ENCODE measurements around the gene IGFBP6.
A peak's percentile ranks its signal among the peaks of the same experiment; 100 is the strongest.

The IGFBP6 gene

DNA sequence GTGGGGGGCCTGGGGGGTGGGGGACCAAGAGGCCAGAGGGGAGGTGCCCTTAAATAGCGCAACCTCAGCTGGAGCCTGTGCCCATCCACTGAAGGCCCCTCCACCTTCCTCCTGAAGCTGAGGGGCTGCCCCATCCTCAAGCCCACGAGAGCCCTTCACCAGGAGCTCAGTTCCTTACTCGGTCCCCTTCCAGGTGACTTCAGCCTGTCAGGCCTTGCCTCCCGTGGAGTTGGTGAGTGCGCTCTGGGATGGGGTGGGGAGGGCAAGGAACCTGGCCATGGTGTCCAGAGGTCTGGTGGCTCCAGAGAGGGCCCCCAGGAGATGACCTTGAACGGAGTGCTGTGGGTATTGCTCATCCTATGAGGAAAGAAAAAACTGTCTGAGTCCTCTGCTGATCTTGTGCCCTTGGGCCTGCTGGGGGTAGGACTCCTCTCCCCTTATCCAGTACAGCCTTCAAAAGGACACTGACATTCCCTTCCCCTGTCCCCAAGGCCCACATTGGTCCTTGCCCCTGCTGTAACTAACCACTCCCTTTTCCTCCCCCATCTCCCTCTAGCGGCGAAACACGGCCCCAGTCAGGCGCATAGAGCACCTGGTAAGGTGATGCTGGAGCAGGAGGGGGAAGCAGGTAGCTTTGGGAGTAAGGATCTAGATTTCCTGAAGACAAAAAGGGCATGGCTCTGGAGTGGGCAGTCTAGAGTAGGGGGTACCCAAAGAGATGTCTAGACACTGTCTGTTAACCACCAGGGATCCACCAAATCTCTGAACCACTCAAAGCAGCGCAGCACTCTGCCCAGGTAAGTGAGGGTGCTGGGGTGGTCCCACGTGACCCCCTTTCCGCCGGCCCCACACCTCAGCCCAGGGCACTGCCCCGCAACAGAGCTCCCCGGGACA, 44.0 kb upstream of the IGFBP6 start:
- no peaks in the 10 kb centered on the region for H3K36me3 ChIP-seq (ENCODE audit: control insufficient read depth, insufficient read depth, low read length)
- peaks cover 20% of the 10 kb centered on the region for H3K4me1 ChIP-seq (ENCODE audit: control insufficient read depth, insufficient read depth, low read length)
- WGBS (ENCODE audit: insufficient coverage, insufficient read length): no CpG with 5 or more reads among the region's 16 CpGs
- no peak for DNase-seq (ENCODE audit: low read depth, low spot score)
- no peaks in the 10 kb centered on the region for H3K9me3 ChIP-seq (ENCODE audit: control insufficient read depth, insufficient read depth, low read length)
- H3K4me3 ChIP-seq (ENCODE audit: low read length): peak overlapping the region; percentile 68; the same call in 1 of the 2 replicates
- no peaks in the 10 kb centered on the region for H3K27me3 ChIP-seq (ENCODE audit: control insufficient read depth, insufficient read depth, low read length)
- no peak overlapping the region for H3K27ac ChIP-seq (ENCODE audit: low read length)

DNA sequence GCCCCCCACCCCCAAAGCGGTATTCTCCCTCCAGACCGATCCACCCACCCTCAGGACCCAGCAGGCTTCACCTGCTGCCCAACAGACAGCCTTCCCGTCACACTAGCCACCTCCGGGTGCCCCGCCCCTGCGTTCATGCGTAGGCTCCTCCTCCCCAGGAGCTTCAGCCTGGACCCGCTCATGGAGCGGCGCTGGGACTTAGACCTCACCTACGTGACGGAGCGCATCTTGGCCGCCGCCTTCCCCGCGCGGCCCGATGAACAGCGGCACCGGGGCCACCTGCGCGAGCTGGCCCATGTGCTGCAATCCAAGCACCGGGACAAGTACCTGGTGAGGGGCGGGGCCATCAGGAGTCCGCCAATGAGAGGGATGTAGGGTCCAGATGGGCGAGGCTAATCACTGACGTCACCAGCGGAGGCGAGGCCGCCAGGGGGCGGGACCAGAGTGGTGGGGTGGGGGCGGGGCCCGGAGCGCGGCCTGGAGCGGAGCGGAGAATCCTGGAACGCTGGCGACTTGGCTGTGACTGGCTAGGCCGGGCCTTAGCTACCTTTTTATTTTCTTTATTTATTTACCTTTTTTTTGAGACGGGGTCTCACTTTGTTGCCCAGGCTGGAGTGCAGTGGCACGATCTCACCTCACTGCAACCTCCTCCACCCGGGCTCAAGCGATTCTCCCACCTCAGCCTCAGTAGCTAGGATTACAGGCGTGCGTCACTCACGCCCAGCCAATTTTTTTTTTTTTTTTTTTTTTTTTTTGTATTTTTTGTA, 43.2 kb upstream of the IGFBP6 start:
- Histone ChIP-seq H3K36me3 (ENCODE audit: control insufficient read depth, insufficient read depth, low read length) (no peaks in the 10 kb centered on the region; the same call in 1 of the 2 replicates), H3K9me3 (ENCODE audit: control insufficient read depth, insufficient read depth, low read length) (no peaks in the 10 kb centered on the region), H3K4me3 (ENCODE audit: low read length) (peak overlapping the region; percentile 68), H3K4me1 (ENCODE audit: control insufficient read depth, insufficient read depth, low read length) (peaks cover 14% of the 10 kb centered on the region), H3K27ac (ENCODE audit: low read length) (no peak overlapping the region), H3K27me3 (ENCODE audit: control insufficient read depth, insufficient read depth, low read length) (no peaks in the 10 kb centered on the region)
- DNase-seq (ENCODE audit: low read depth, low spot score): no peak
- WGBS (ENCODE audit: insufficient coverage, insufficient read length): no CpG with 5 or more reads among the region's 48 CpGs

DNA sequence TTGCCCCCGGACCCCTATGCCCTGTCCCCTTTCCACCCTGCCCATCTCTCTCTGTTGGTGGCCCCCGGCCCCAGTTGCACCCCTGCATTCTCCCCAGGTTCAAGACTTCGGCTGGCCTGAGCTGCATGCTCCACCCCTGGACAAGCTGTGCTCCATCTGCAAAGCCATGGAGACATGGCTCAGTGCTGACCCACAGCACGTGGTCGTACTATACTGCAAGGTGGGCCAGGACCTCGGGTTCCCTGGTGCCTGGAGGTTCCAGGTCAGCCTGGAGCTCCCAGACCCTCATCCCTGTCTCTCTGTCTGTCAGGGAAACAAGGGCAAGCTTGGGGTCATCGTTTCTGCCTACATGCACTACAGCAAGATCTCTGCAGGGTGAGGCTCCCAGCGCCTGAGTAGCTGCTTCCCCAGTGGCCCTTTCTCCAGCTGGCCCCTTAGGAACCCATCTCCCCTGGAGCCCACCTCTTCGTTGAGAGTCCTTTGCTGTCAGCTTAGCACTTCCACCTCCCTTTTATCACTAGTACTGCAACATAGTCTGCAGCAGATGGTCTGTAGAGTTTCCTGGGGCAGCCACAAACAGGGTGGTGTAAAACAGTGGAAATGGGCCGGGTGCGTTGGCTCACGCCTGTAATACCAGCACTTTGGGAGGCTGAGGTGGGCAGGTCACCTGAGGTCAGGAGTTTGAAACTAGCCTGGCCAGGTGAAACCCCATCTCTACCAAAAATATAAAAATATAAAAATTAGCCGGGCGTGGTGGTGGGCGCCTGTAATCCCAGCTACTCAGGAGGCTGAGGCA, 41.8 kb upstream of the IGFBP6 start:
- no peak overlapping the region for H3K4me3 ChIP-seq (ENCODE audit: low read length)
- H3K27ac ChIP-seq (ENCODE audit: low read length): no peak overlapping the region
- H3K27me3 ChIP-seq (ENCODE audit: control insufficient read depth, insufficient read depth, low read length): no peaks in the 10 kb centered on the region
- no CpG with 5 or more reads among the region's 15 CpGs for WGBS (ENCODE audit: insufficient coverage, insufficient read length)
- no peaks in the 10 kb centered on the region; the same call in 1 of the 2 replicates for H3K36me3 ChIP-seq (ENCODE audit: control insufficient read depth, insufficient read depth, low read length)
- H3K9me3 ChIP-seq (ENCODE audit: control insufficient read depth, insufficient read depth, low read length): no peaks in the 10 kb centered on the region
- no peak for DNase-seq (ENCODE audit: low read depth, low spot score)
- peaks cover 7% of the 10 kb centered on the region for H3K4me1 ChIP-seq (ENCODE audit: control insufficient read depth, insufficient read depth, low read length)

GRCh38 chr12:53056296-53056695, 41.2 kb upstream of the IGFBP6 start:
- Histone ChIP-seq H3K36me3 (ENCODE audit: control insufficient read depth, insufficient read depth, low read length) (no peaks in the 10 kb centered on the region; the same call in 1 of the 2 replicates), H3K4me3 (ENCODE audit: low read length) (no peak overlapping the region), H3K27me3 (ENCODE audit: control insufficient read depth, insufficient read depth, low read length) (no peaks in the 10 kb centered on the region), H3K4me1 (ENCODE audit: control insufficient read depth, insufficient read depth, low read length) (peaks cover 3% of the 10 kb centered on the region), H3K9me3 (ENCODE audit: control insufficient read depth, insufficient read depth, low read length) (no peaks in the 10 kb centered on the region), H3K27ac (ENCODE audit: low read length) (no peak overlapping the region)
- WGBS (ENCODE audit: insufficient coverage, insufficient read length): no CpG with 5 or more reads among the region's 5 CpGs
- DNase-seq (ENCODE audit: low read depth, low spot score): no peak

GRCh38 chr12:53056901-53057300, 40.6 kb upstream of the IGFBP6 start:
- DNase-seq (ENCODE audit: low read depth, low spot score): no peak
- Histone ChIP-seq H3K27ac (ENCODE audit: low read length) (no peak overlapping the region), H3K9me3 (ENCODE audit: control insufficient read depth, insufficient read depth, low read length) (no peaks in the 10 kb centered on the region), H3K27me3 (ENCODE audit: control insufficient read depth, insufficient read depth, low read length) (no peaks in the 10 kb centered on the region), H3K4me1 (ENCODE audit: control insufficient read depth, insufficient read depth, low read length) (peaks cover 3% of the 10 kb centered on the region), H3K36me3 (ENCODE audit: control insufficient read depth, insufficient read depth, low read length) (no peaks in the 10 kb centered on the region; the same call in 1 of the 2 replicates), H3K4me3 (ENCODE audit: low read length) (no peak overlapping the region)
- no CpG with 5 or more reads among the region's 7 CpGs for WGBS (ENCODE audit: insufficient coverage, insufficient read length)

DNA sequence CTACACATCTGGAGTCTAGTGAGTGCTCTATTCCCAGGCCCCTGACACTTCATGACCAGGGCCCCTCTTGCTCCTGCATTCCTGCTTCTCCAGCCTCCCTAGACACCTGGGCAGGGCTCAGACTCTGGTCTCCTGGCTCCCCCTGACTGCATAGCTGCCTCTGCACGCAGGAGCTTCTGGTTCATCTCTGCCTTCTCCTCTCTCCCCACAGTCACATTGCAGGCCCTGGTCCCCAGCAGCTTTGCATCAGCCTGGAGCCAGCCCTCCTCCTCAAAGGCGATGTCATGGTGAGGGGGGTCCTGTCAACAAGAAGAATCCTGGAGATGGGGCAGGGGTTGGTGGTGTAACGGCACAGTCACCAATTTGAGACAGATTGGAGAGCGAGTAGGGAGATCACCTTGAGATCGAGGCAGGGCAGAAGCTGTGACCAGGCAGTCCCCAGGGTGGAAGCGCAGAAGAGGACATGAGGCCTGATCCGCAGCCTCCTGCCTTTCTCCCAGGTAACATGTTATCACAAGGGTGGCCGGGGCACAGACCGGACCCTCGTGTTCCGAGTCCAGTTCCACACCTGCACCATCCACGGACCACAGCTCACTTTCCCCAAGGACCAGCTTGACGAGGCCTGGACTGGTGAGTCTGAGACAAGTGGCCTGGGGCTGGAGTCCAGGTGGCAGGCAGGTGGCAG, 39.5 kb upstream of the IGFBP6 start:
- Histone ChIP-seq H3K27me3 (ENCODE audit: control insufficient read depth, insufficient read depth, low read length) (no peaks in the 10 kb centered on the region), H3K9me3 (ENCODE audit: control insufficient read depth, insufficient read depth, low read length) (no peaks in the 10 kb centered on the region), H3K4me3 (ENCODE audit: low read length) (no peak overlapping the region), H3K36me3 (ENCODE audit: control insufficient read depth, insufficient read depth, low read length) (no peaks in the 10 kb centered on the region; the same call in 1 of the 2 replicates), H3K27ac (ENCODE audit: low read length) (no peak overlapping the region), H3K4me1 (ENCODE audit: control insufficient read depth, insufficient read depth, low read length) (peaks cover 4% of the 10 kb centered on the region)
- no peak for DNase-seq (ENCODE audit: low read depth, low spot score)
- no CpG with 5 or more reads among the region's 13 CpGs for WGBS (ENCODE audit: insufficient coverage, insufficient read length)

GRCh38 chr12:53058674-53059433, 38.6 kb upstream of the IGFBP6 start:
- no peak for DNase-seq (ENCODE audit: low read depth, low spot score)
- 0 out of 2 replicates have a peak, but pooled peaks cover 2% of the 10 kb centered on the region for H3K4me1 ChIP-seq (ENCODE audit: control insufficient read depth, insufficient read depth, low read length)
- H3K36me3 ChIP-seq (ENCODE audit: control insufficient read depth, insufficient read depth, low read length): no peaks in the 10 kb centered on the region; the same call in 1 of the 2 replicates
- no peak overlapping the region for H3K27ac ChIP-seq (ENCODE audit: low read length)
- no peak overlapping the region for H3K4me3 ChIP-seq (ENCODE audit: low read length)
- no peaks in the 10 kb centered on the region for H3K27me3 ChIP-seq (ENCODE audit: control insufficient read depth, insufficient read depth, low read length)
- no CpG with 5 or more reads among the region's 35 CpGs for WGBS (ENCODE audit: insufficient coverage, insufficient read length)
- no peaks in the 10 kb centered on the region for H3K9me3 ChIP-seq (ENCODE audit: control insufficient read depth, insufficient read depth, low read length)

DNA sequence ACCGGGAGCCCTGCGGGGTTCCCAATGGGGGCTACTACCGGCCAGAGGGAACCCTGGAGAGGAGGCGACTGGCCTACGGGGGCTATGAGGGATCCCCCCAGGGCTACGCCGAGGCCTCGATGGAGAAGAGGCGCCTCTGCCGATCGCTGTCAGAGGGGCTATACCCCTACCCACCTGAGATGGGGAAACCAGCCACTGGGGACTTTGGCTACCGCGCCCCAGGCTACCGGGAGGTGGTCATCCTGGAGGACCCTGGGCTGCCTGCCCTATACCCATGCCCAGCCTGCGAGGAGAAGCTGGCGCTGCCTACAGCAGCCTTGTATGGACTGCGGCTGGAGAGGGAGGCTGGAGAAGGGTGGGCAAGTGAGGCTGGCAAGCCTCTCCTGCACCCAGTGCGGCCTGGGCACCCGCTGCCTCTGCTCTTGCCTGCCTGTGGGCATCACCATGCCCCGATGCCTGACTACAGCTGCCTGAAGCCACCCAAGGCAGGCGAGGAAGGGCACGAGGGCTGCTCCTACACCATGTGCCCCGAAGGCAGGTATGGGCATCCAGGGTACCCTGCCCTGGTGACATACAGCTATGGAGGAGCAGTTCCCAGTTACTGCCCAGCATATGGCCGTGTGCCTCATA, 37.9 kb upstream of the IGFBP6 start:
- Histone ChIP-seq H3K4me3 (ENCODE audit: low read length) (no peak overlapping the region), H3K27ac (ENCODE audit: low read length) (no peak overlapping the region), H3K9me3 (ENCODE audit: control insufficient read depth, insufficient read depth, low read length) (no peaks in the 10 kb centered on the region), H3K4me1 (ENCODE audit: control insufficient read depth, insufficient read depth, low read length) (0 out of 2 replicates have a peak, but pooled peaks cover 2% of the 10 kb centered on the region), H3K27me3 (ENCODE audit: control insufficient read depth, insufficient read depth, low read length) (no peaks in the 10 kb centered on the region), H3K36me3 (ENCODE audit: control insufficient read depth, insufficient read depth, low read length) (no peaks in the 10 kb centered on the region; the same call in 1 of the 2 replicates)
- no CpG with 5 or more reads among the region's 24 CpGs for WGBS (ENCODE audit: insufficient coverage, insufficient read length)
- no peak for DNase-seq (ENCODE audit: low read depth, low spot score)

All from iPS DF 6.9 (cell line).